K562 (cell line): ENCODE results near the gene RBBP4. TPM values are rescaled to one million over a fixed set of nuclear protein-coding genes. Genes with fewer than 3 reads are reported as not detected.

Experiments used
- ARNT ChIP-seq, 2 experiments: fragments of 450-650 bp; IDR thresholded peaks; 2 replicates each; pipeline ENCODE4 v1.6.1; 2016; ENCODE audit warnings: mild to moderate bottlenecking in 1 of 2
- C11orf30 ChIP-seq: fragments of 450-650 bp; IDR thresholded peaks from 2 replicates; pipeline ENCODE4 v1.6.1; 2016; ENCODE audit warnings: low read depth, mild to moderate bottlenecking
- CBFB ChIP-seq: sonication (generic); formaldehyde crosslinking; IDR thresholded peaks from 2 replicates; pipeline ENCODE4 v1.4.0; 2020; ENCODE audit warnings: mild to moderate bottlenecking, missing genetic modification reagents
- CXXC5 ChIP-seq: fragments of 250-450 bp; sonication (Bioruptor Pico); IDR thresholded peaks from 2 replicates; pipeline ENCODE4 v1.8.0; 2022; ENCODE audit warnings: inconsistent platforms, mild to moderate bottlenecking, moderate library complexity
- E2F3 ChIP-seq: fragments of 250-450 bp; sonication (Bioruptor Pico); IDR thresholded peaks from 2 replicates; pipeline ENCODE4 v1.4.0; 2020; ENCODE audit warnings: mild to moderate bottlenecking
- FOXK1 ChIP-seq: sonication (generic); formaldehyde crosslinking; IDR thresholded peaks from 2 replicates; pipeline ENCODE4 v1.8.0; 2022; ENCODE audit warnings: missing genetic modification reagents, mild to moderate bottlenecking, borderline replicate concordance
- PHF8 ChIP-seq: fragments of 200-600 bp; sonication (generic); IDR thresholded peaks from 2 replicates; pipeline ENCODE4 v1.6.1; 2012; ENCODE audit warnings: mixed run types, mild to moderate bottlenecking, inconsistent platforms, low read length, moderate library complexity, borderline replicate concordance
- RB1 ChIP-seq: fragments of 450-650 bp; IDR thresholded peaks from 2 replicates; pipeline ENCODE4 v1.6.1; 2017; ENCODE audit warnings: low read depth, mild to moderate bottlenecking
- SRSF1 ChIP-seq: fragments of 200-400 bp; formaldehyde crosslinking; IDR thresholded peaks from 2 replicates; pipeline ENCODE4 v1.6.1; 2017; ENCODE audit warnings: mild to moderate bottlenecking, low read depth, low read length, moderate library complexity
- TAL1 ChIP-seq: fragments of 450-650 bp; IDR thresholded peaks from 2 replicates; pipeline ENCODE4 v1.6.1; 2016; ENCODE audit warnings: mild to moderate bottlenecking
- TRIM24 ChIP-seq, 2 experiments: fragments of 450-650 bp; IDR thresholded peaks; 2 replicates each; pipeline ENCODE4 v1.6.1; 2016
- polyA plus RNA-seq, 8 experiments: library from polyadenylated mRNA; depleted of rRNA in 4 of 8; stranded (reverse) in 5 of 8; unstranded in 3 of 8; fragments of >200 nt; fragmentation: Nextera tagmentation in 2 of 8; fragmentation: Illumina TruSeq in 1 of 8; extraction: Ambion mirVana in 2 of 8; extraction: Trizol in 1 of 8; gene quantifications; 2 replicates each; pipeline versions ENCODE4 v1.2.1 to v1.2.3, GENCODE V29; 2011 to 2014; ENCODE audit warnings: inconsistent platforms in 1 of 8, missing spikeins in 1 of 8
- total RNA-seq, 7 experiments: library from RNA; depleted of rRNA in 6 of 7; stranded (reverse); fragments of >200 nt in 6 of 7; fragmentation: Illumina TruSeq in 2 of 7; extraction: Trizol in 2 of 7; gene quantifications; 2 replicates each; pipeline versions ENCODE4 v1.2.1 to v1.2.3, GENCODE V29; 2011 to 2021; ENCODE audit warnings: low replicate concordance in 1 of 7
- TF ChIP-seq, protein P1 (sequence below): fragments of 250-450 bp; sonication (Bioruptor Pico); IDR thresholded peaks from 2 replicates; pipeline ENCODE4 v1.4.0; 2020
- TF ChIP-seq, protein P2 (sequence below): fragments of 250-450 bp; sonication (Bioruptor Pico); IDR thresholded peaks from 2 replicates; pipeline ENCODE4 v1.8.0; 2022; ENCODE audit warnings: moderate library complexity, mild to moderate bottlenecking, inconsistent platforms
- TF ChIP-seq, protein P3 (sequence below): IDR thresholded peaks from 2 replicates; pipeline ENCODE4 v1.6.1; 2011; ENCODE audit not compliant: insufficient read length; ENCODE audit errors: extremely low read depth
- TF ChIP-seq, protein P4 (sequence below): sonication (generic); IDR thresholded peaks from 2 replicates; pipeline ENCODE4 v1.6.1; 2016

RBBP4 gene
- total and polyA plus RNA-seq, 9 of the 15 experiments (the other 6 are each of a cell fraction or from before 2014, with no cell fraction given), result 185 to 409 (median 259) TPM

DNA sequence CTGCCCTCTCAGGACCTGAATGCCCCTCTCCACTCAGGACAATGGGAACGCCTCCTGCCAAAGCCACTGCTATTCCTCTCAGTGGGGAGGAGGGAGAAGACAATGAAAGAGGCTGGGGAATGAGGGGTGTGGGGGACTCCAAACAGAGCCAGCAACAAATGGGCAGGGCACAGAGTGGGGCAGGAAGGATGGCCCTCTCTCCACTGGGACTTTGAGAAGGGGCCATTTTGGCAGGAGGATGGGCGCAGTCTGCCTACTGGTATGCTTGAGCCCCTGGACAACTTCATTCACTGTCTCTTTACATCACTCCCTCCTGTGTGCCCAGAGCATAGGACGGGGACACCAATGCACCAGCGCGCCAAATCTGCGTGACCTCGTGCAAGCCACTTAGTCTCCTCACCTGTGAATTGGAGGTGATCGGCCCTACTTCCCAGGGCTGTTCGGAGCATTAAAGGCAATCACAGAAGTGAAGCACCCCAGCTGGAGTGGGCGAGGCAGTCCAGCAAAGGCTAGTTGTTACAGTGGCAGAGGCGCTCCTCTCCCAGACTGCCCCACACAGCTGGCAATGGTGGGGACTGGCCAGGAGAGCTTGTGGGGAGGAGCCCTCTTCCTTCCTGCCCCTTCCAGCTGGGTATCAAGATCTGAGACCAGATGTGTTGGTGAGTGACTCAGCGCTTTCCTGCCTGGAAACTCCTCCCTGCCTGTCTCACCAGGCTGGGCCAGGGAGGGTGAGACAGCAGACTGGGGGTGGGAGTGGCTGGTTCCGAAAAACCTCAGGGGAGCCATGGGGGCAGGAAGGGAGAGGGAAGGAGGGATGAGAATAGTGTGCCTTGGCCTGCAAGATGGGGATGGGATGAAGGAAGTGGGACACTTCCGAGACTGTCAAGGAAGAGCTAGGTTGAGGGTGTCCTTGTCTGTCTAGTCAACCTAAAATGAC, 73.9 kb downstream of the RBBP4 start (continued):
- no peak for TF ChIP-seq SRSF1
- TF ChIP-seq, protein P1, sequence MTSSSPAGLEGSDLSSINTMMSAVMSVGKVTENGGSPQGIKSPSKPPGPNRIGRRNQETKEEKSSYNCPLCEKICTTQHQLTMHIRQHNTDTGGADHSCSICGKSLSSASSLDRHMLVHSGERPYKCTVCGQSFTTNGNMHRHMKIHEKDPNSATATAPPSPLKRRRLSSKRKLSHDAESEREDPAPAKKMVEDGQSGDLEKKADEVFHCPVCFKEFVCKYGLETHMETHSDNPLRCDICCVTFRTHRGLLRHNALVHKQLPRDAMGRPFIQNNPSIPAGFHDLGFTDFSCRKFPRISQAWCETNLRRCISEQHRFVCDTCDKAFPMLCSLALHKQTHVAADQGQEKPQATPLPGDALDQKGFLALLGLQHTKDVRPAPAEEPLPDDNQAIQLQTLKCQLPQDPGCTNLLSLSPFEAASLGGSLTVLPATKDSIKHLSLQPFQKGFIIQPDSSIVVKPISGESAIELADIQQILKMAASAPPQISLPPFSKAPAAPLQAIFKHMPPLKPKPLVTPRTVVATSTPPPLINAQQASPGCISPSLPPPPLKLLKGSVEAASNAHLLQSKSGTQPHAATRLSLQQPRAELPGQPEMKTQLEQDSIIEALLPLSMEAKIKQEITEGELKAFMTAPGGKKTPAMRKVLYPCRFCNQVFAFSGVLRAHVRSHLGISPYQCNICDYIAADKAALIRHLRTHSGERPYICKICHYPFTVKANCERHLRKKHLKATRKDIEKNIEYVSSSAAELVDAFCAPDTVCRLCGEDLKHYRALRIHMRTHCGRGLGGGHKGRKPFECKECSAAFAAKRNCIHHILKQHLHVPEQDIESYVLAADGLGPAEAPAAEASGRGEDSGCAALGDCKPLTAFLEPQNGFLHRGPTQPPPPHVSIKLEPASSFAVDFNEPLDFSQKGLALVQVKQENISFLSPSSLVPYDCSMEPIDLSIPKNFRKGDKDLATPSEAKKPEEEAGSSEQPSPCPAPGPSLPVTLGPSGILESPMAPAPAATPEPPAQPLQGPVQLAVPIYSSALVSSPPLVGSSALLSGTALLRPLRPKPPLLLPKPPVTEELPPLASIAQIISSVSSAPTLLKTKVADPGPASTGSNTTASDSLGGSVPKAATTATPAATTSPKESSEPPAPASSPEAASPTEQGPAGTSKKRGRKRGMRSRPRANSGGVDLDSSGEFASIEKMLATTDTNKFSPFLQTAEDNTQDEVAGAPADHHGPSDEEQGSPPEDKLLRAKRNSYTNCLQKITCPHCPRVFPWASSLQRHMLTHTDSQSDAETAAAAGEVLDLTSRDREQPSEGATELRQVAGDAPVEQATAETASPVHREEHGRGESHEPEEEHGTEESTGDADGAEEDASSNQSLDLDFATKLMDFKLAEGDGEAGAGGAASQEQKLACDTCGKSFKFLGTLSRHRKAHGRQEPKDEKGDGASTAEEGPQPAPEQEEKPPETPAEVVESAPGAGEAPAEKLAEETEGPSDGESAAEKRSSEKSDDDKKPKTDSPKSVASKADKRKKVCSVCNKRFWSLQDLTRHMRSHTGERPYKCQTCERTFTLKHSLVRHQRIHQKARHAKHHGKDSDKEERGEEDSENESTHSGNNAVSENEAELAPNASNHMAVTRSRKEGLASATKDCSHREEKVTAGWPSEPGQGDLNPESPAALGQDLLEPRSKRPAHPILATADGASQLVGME (CRISPR knock-in tag), result no peak
- peak; percentile 62; the same call in 1 of the 2 replicates for TF ChIP-seq TAL1
- TF ChIP-seq ARNT (IDR thresholded peaks at IDR 0.05), result peak in 1 of 2 experiments; percentile 72; a peak in 3 of 4 replicates
- TF ChIP-seq, protein P2, sequence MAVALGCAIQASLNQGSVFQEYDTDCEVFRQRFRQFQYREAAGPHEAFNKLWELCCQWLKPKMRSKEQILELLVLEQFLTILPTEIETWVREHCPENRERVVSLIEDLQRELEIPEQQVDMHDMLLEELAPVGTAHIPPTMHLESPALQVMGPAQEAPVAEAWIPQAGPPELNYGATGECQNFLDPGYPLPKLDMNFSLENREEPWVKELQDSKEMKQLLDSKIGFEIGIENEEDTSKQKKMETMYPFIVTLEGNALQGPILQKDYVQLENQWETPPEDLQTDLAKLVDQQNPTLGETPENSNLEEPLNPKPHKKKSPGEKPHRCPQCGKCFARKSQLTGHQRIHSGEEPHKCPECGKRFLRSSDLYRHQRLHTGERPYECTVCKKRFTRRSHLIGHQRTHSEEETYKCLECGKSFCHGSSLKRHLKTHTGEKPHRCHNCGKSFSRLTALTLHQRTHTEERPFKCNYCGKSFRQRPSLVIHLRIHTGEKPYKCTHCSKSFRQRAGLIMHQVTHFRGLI (CRISPR knock-in tag), result 0 out of 2 replicates have a peak, but pooled peaks have one; percentile 5
- TF ChIP-seq E2F3 (CRISPR knock-in tag), result peak; percentile 53; the same call in 1 of the 2 replicates
- TF ChIP-seq RB1, result peak; percentile 28; the same call in 1 of the 2 replicates
- TF ChIP-seq, protein P3, sequence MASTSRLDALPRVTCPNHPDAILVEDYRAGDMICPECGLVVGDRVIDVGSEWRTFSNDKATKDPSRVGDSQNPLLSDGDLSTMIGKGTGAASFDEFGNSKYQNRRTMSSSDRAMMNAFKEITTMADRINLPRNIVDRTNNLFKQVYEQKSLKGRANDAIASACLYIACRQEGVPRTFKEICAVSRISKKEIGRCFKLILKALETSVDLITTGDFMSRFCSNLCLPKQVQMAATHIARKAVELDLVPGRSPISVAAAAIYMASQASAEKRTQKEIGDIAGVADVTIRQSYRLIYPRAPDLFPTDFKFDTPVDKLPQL, result no peak
- peak; percentile 86 to 87 for TF ChIP-seq TRIM24 (IDR thresholded peaks at IDR 0.05)
- TF ChIP-seq PHF8, result peak; percentile 55; the same call in 1 of the 2 replicates
- peak; percentile 60 for TF ChIP-seq CXXC5 (CRISPR knock-in tag)
- peak; percentile 75; the same call in 1 of the 2 replicates for TF ChIP-seq CBFB (CRISPR knock-in tag)
- peak; percentile 100 for TF ChIP-seq C11orf30
- TF ChIP-seq, protein P4, sequence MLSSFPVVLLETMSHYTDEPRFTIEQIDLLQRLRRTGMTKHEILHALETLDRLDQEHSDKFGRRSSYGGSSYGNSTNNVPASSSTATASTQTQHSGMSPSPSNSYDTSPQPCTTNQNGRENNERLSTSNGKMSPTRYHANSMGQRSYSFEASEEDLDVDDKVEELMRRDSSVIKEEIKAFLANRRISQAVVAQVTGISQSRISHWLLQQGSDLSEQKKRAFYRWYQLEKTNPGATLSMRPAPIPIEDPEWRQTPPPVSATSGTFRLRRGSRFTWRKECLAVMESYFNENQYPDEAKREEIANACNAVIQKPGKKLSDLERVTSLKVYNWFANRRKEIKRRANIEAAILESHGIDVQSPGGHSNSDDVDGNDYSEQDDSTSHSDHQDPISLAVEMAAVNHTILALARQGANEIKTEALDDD, result peak; percentile 33; the same call in 1 of the 2 replicates
- TF ChIP-seq FOXK1, result no peak
